Measurements from ENCODE around the gene PREX1. TPM values are rescaled to one million over a fixed set of nuclear protein-coding genes. Genes with fewer than 3 reads are reported as not detected.

PREX1 gene
- total and polyA plus RNA-seq, 8 donors: 5.2 to 25.2 (median 16.6) TPM

- Histone ChIP-seq H3K4me1 (peaks cover 15 to 87% (median 24%) of the 10 kb centered on the region in 4 donors), H3K27me3 (peaks cover 0 to 4% (median 0%) of the 10 kb centered on the region in 3 donors), H3K4me3 (no peak overlapping the region), H3K36me3 (no peaks in the 10 kb centered on the region), H3K9me3 (no peaks in the 10 kb centered on the region), H3K27ac (peak overlapping the region in 3 of 5 donors; percentile 25 to 62 (median 58))
- intact Hi-C loops (cut with DNase I; ENCODE audit: low total_unique reads): no loop called here
- no peak for DNase-seq
- TF ChIP-seq POLR2AphosphoS5 (IDR thresholded peaks at IDR 0.05) (no peak), POLR2A (IDR thresholded peaks at IDR 0.05) (no peak), EP300 (IDR thresholded peaks at IDR 0.05) (no peak), CTCF (IDR thresholded peaks at IDR 0.05) (no peak)
- 45 to 82% (median 69%) methylated on average over 9 of the region's 9 CpGs for WGBS, 5 donors
Observed at GRCh38 chr20:48787861-48788375, 39.9 kb downstream of the PREX1 start.

GRCh38 chr20:48786951-48787705, 40.7 kb downstream of the PREX1 start:
- WGBS, 5 donors: 75 to 86% (median 80%) methylated on average over 19 of the region's 19 CpGs
- H3K4me1 ChIP-seq: peaks cover 15 to 91% (median 24%) of the 10 kb centered on the region in 4 donors
- TF ChIP-seq POLR2A (IDR thresholded peaks at IDR 0.05) (no peak), CTCF (IDR thresholded peaks at IDR 0.05) (no peak), EP300 (IDR thresholded peaks at IDR 0.05) (no peak), POLR2AphosphoS5 (IDR thresholded peaks at IDR 0.05) (no peak)
- no peaks in the 10 kb centered on the region for H3K36me3 ChIP-seq
- intact Hi-C loops (cut with DNase I; ENCODE audit: low total_unique reads): no loop called here
- no peak for DNase-seq
- no peaks in the 10 kb centered on the region for H3K9me3 ChIP-seq
- peaks cover 0 to 4% (median 0%) of the 10 kb centered on the region in 3 donors for H3K27me3 ChIP-seq
- no peak overlapping the region for H3K4me3 ChIP-seq
- H3K27ac ChIP-seq: peak overlapping the region in 3 of 5 donors; percentile 25 to 60 (median 58)

GRCh38 chr20:48785801-48786200, 42.0 kb downstream of the PREX1 start:
- Histone ChIP-seq H3K4me3 (no peak overlapping the region), H3K27ac (no peak overlapping the region), H3K9me3 (no peaks in the 10 kb centered on the region), H3K36me3 (no peaks in the 10 kb centered on the region), H3K4me1 (peaks cover 1 to 91% (median 12%) of the 10 kb centered on the region in 4 donors), H3K27me3 (peaks cover 0 to 4% (median 0%) of the 10 kb centered on the region in 3 donors)
- intact Hi-C loops (cut with DNase I; ENCODE audit: low total_unique reads): no loop called here
- no peak for DNase-seq
- TF ChIP-seq POLR2A (IDR thresholded peaks at IDR 0.05) (no peak), CTCF (IDR thresholded peaks at IDR 0.05) (no peak), POLR2AphosphoS5 (IDR thresholded peaks at IDR 0.05) (no peak), EP300 (IDR thresholded peaks at IDR 0.05) (no peak)
- 92 to 99% (median 95%) methylated on average over 8 of the region's 8 CpGs for WGBS, 5 donors

- no peak for DNase-seq
- Histone ChIP-seq H3K36me3 (no peaks in the 10 kb centered on the region), H3K9me3 (no peaks in the 10 kb centered on the region), H3K27ac (no peak overlapping the region), H3K27me3 (peaks cover 0 to 4% (median 0%) of the 10 kb centered on the region in 3 donors), H3K4me1 (peaks cover 0 to 86% (median 7%) of the 10 kb centered on the region in 4 donors), H3K4me3 (no peak overlapping the region)
- intact Hi-C loops (cut with DNase I; ENCODE audit: low total_unique reads): no loop called here
- 93 to 98% (median 95%) methylated on average over 5 to 6 of the region's 6 CpGs for WGBS, 5 donors
- no peak for TF ChIP-seq POLR2A (IDR thresholded peaks at IDR 0.05)
- no peak for TF ChIP-seq EP300 (IDR thresholded peaks at IDR 0.05)
- no peak for TF ChIP-seq CTCF (IDR thresholded peaks at IDR 0.05)
- TF ChIP-seq POLR2AphosphoS5 (IDR thresholded peaks at IDR 0.05): no peak
Observed at GRCh38 chr20:48785256-48785655, 42.5 kb downstream of the PREX1 start.
